IMR-90 (cell line): ENCODE measurements around the gene SSBP2. TPM values are rescaled to one million over a fixed set of nuclear protein-coding genes. Genes with fewer than 3 reads are reported as not detected.

Experiments used
- ATAC-seq: fragments of 200-7000 bp; cut with Tn5 transposase; 2 replicates; pipeline ENCODE4 v1.9.1; 2020; ENCODE audit warnings: low read depth, mild to moderate bottlenecking, moderate library complexity
- BruUV-seq: library from RNA; stranded (reverse); fragments of 400-500 nt; replicated peaks from 2 replicates; lab custom pipeline; 2021; lab: Mats Ljungman, UMichigan
- CTCF ChIA-PET: fragments of 300-600 bp; formaldehyde crosslinking; extraction: SDS; loops from one replicate; lab custom pipeline; 2021; ENCODE audit warnings: antibody characterized with exemption; lab: Yijun Ruan, JAX
- POLR2A ChIA-PET: fragments of 300-600 bp; sonication (Branson Sonifier 250); formaldehyde crosslinking; loops from one replicate; lab custom pipeline; 2022; ENCODE audit warnings: antibody characterized with exemption; ENCODE audit not compliant: unreplicated experiment; lab: Charles Lee
- DNase-seq: peaks from one replicate; pipeline ENCODE4 v3.0.0; 2013
- H2AFZ ChIP-seq: replicated peaks from 2 replicates; pipeline ENCODE3; 2013; ENCODE audit warnings: low read length, mild to moderate bottlenecking; ENCODE audit not compliant: poor library complexity
- H2AK5ac ChIP-seq: 2 replicates; pipeline ENCODE4 v1.6.1; 2013; ENCODE audit warnings: low read depth, low read length, inconsistent platforms
- H2AK9ac ChIP-seq: replicated peaks from 2 replicates; pipeline ENCODE3; 2013; ENCODE audit warnings: mild to moderate bottlenecking, low read depth, low read length, moderate library complexity; ENCODE audit not compliant: poor library complexity
- H2BK120ac ChIP-seq: 2 replicates; pipeline ENCODE4 v1.6.1; 2013; ENCODE audit warnings: low read depth, low read length, inconsistent platforms
- H2BK15ac ChIP-seq: 3 replicates; pipeline ENCODE4 v1.6.1; 2013; ENCODE audit warnings: low read depth, low read length, inconsistent platforms
- H2BK20ac ChIP-seq: 2 replicates; pipeline ENCODE4 v1.6.1; 2013; ENCODE audit warnings: low read depth, mild to moderate bottlenecking, inconsistent platforms, low read length, moderate library complexity
- H2BK5ac ChIP-seq: 2 replicates; pipeline ENCODE4 v1.6.1; 2013; ENCODE audit warnings: mild to moderate bottlenecking, low read depth, low read length, inconsistent platforms; ENCODE audit not compliant: poor library complexity, severe bottlenecking
- H3K14ac ChIP-seq: replicated peaks from 2 replicates; pipeline ENCODE4 v1.6.1; 2013; ENCODE audit warnings: low read depth, low read length, inconsistent platforms
- H3K18ac ChIP-seq: 2 replicates; pipeline ENCODE4 v1.6.1; 2013; ENCODE audit warnings: low read depth, low read length, control low read depth
- H3K23ac ChIP-seq: 2 replicates; pipeline ENCODE4 v1.6.1; 2013; ENCODE audit warnings: low read depth, low read length, inconsistent platforms
- H3K27ac ChIP-seq: 2 replicates; pipeline ENCODE4 v1.5.1; 2013; ENCODE audit warnings: mild to moderate bottlenecking, control low read depth, low read length; ENCODE audit not compliant: insufficient read depth
- H3K27me3 ChIP-seq: 2 replicates; pipeline ENCODE4 v1.6.1; 2013; ENCODE audit warnings: low read length; ENCODE audit not compliant: control insufficient read depth, insufficient read depth
- H3K36me3 ChIP-seq: 2 replicates; pipeline ENCODE4 v1.6.1; 2013; ENCODE audit warnings: low read length, mixed read lengths; ENCODE audit not compliant: control insufficient read depth, insufficient read depth
- H3K4ac ChIP-seq: 2 replicates; pipeline ENCODE4 v1.6.1; 2013; ENCODE audit warnings: low read depth, low read length, inconsistent platforms
- H3K4me1 ChIP-seq: 2 replicates; pipeline ENCODE4 v1.6.1; 2013; ENCODE audit warnings: low read length, mixed read lengths; ENCODE audit not compliant: control insufficient read depth, insufficient read depth
- H3K4me2 ChIP-seq: 2 replicates; pipeline ENCODE4 v1.6.1; 2013; ENCODE audit warnings: low read depth, mild to moderate bottlenecking, control low read depth, low read length, moderate library complexity
- H3K4me3 ChIP-seq: 2 replicates; pipeline ENCODE4 v1.5.1; 2013; ENCODE audit warnings: low read depth, mild to moderate bottlenecking, control low read depth, low read length, moderate library complexity; ENCODE audit not compliant: insufficient read depth
- H3K56ac ChIP-seq: 2 replicates; pipeline ENCODE4 v1.6.1; 2013; ENCODE audit warnings: low read length, inconsistent platforms; ENCODE audit not compliant: insufficient read depth; ENCODE audit errors: extremely low read depth
- H3K79me1 ChIP-seq, 2 experiments: 2 replicates each; pipeline ENCODE4 v1.6.1; 2013; ENCODE audit warnings: low read length in 2 of 2, inconsistent platforms in 1 of 2, low read depth in 1 of 2
- H3K9ac ChIP-seq: 2 replicates; pipeline ENCODE4 v1.6.1; 2013; ENCODE audit warnings: low read depth, low read length, control low read depth
- H3K9me1 ChIP-seq: 2 replicates; pipeline ENCODE4 v1.6.1; 2013; ENCODE audit warnings: low read length, inconsistent platforms; ENCODE audit not compliant: insufficient read depth
- H3K9me3 ChIP-seq: 2 replicates; pipeline ENCODE4 v1.6.1; 2013; ENCODE audit warnings: low read length; ENCODE audit not compliant: control insufficient read depth, insufficient read depth
- H4K20me1 ChIP-seq: 2 replicates; pipeline ENCODE4 v1.6.1; 2013; ENCODE audit warnings: low read length, inconsistent platforms; ENCODE audit not compliant: insufficient read depth
- H4K5ac ChIP-seq: 2 replicates; pipeline ENCODE4 v1.6.1; 2013; ENCODE audit warnings: mild to moderate bottlenecking, low read depth, low read length, control low read depth
- H4K8ac ChIP-seq, 2 experiments: 2 replicates each; pipeline ENCODE4 v1.6.1; 2013; ENCODE audit warnings: low read depth in 2 of 2, low read length in 2 of 2, control low read depth in 1 of 2, inconsistent platforms in 1 of 2
- H4K91ac ChIP-seq: 2 replicates; pipeline ENCODE4 v1.6.1; 2013; ENCODE audit warnings: low read depth, low read length, inconsistent platforms; ENCODE audit not compliant: insufficient read depth
- CHD1 ChIP-seq: IDR thresholded peaks from 2 replicates; pipeline ENCODE4 v1.6.1; 2012; ENCODE audit warnings: low read depth, low read length, improper control_type of control experiment
- CTCF ChIP-seq: conservative IDR thresholded peaks from 2 replicates; pipeline ENCODE4 v1.5.1; 2012; ENCODE audit warnings: mild to moderate bottlenecking, low read depth, low read length, improper control_type of control experiment
- MAZ ChIP-seq: IDR thresholded peaks from 2 replicates; pipeline ENCODE4 v1.6.1; 2012; ENCODE audit warnings: low read depth, mild to moderate bottlenecking, low read length, improper control_type of control experiment, moderate library complexity, borderline replicate concordance
- POLR2A ChIP-seq: IDR thresholded peaks from 2 replicates; pipeline ENCODE4 v1.6.1; 2012; ENCODE audit warnings: mild to moderate bottlenecking, low read depth, low read length
- SMC3 ChIP-seq: fragments of 150-350 bp; IDR thresholded peaks from 2 replicates; pipeline ENCODE4 v1.6.1; 2016; ENCODE audit warnings: low read depth, mild to moderate bottlenecking, antibody characterized with exemption, low read length, moderate library complexity
- WGBS, 2 experiments: methylation state at CpG; one replicate each; pipeline versions ENCODE4 v1.1.5 to v1.1.7; 2013; ENCODE audit warnings: missing lambda C conversion rate in 2 of 2; ENCODE audit not compliant: insufficient read length in 1 of 2; ENCODE audit errors: extremely low coverage in 2 of 2; 5-methylcytosine and 5-hydroxymethylcytosine counted together
- dilution Hi-C: fragments of 300-500 bp; cut with HindIII; formaldehyde crosslinking; loops from one replicate; pipeline ENCODE4 v1.14.3; 2018; ENCODE audit warnings: low sequenced_read_pairs; ENCODE audit not compliant: unreplicated experiment
- in situ Hi-C: fragments of 300-500 bp; cut with MboI; formaldehyde crosslinking; loops from 3 replicates; pipeline ENCODE4 v1.14.3; 2019; ENCODE audit warnings: low sequenced_read_pairs, inconsistent platforms, mixed read lengths
- intact Hi-C: fragments of 100-400 bp; cut with micrococcal nuclease; formaldehyde crosslinking; loops from 2 replicates; pipeline ENCODE4 v1.10.0; 2022
- polyA plus RNA-seq, 3 experiments: library from polyadenylated mRNA; depleted of rRNA; stranded (reverse); fragments of >200 nt; gene quantifications; 2 replicates each; pipeline ENCODE4 v1.2.3, GENCODE V29; 2012; ENCODE audit warnings: low replicate concordance in 1 of 3
- total RNA-seq: library from RNA; depleted of rRNA; stranded (reverse); fragments of >200 nt; gene quantifications from 2 replicates; pipeline ENCODE4 v1.2.3, GENCODE V29; 2012

The SSBP2 gene
- total and polyA plus RNA-seq, 2 of the 4 experiments (the other 2 are of a cell fraction), result 38.4 to 42.7 TPM

- no peak overlapping the region for H3K18ac ChIP-seq
- H2BK5ac ChIP-seq, result no peak overlapping the region
- H3K27me3 ChIP-seq, result no peaks in the 10 kb centered on the region
- ChIA-PET POLR2A (no interaction called here), CTCF (no interaction called here)
- no peak overlapping the region for H2AFZ ChIP-seq
- no peak overlapping the region for H3K4ac ChIP-seq
- in situ Hi-C loops (no loop called here), dilution Hi-C loops (no loop called here), intact Hi-C loops (no loop called here)
- H2BK120ac ChIP-seq, result no peak overlapping the region
- no peak overlapping the region for H3K4me3 ChIP-seq
- no peak overlapping the region for H4K5ac ChIP-seq
- no peaks in the 10 kb centered on the region; the same call in 1 of the 2 replicates for H3K4me1 ChIP-seq
- H4K20me1 ChIP-seq, result 0 out of 2 replicates have a peak, but pooled peaks cover 4% of the 10 kb centered on the region
- TF ChIP-seq POLR2A, result no peak
- no peak for TF ChIP-seq CHD1
- TF ChIP-seq CTCF, result no peak
- no peak for TF ChIP-seq MAZ
- TF ChIP-seq SMC3, result no peak
- H3K27ac ChIP-seq, result no peak overlapping the region
- H3K56ac ChIP-seq, result no peak overlapping the region
- no TSS peak for BruUV-seq
- no peak overlapping the region for H3K9ac ChIP-seq
- DNase-seq (no peak), ATAC-seq (no peak)
- H4K8ac ChIP-seq, result no peak overlapping the region
- peaks cover 2% of the 10 kb centered on the region; the same call in 1 of the 2 replicates for H3K36me3 ChIP-seq
- no peaks in the 10 kb centered on the region for H3K9me3 ChIP-seq
- H2BK20ac ChIP-seq, result no peak overlapping the region
- no peaks in the 10 kb centered on the region for H3K9me1 ChIP-seq
- H2BK15ac ChIP-seq, result no peak overlapping the region
- WGBS, 2 experiments, result 100% methylated on average over 1 of the region's 2 CpGs; no CpG with 5 or more reads in 1 of the 2 experiments
- peaks cover 5% of the 10 kb centered on the region in 2 experiments; a peak in 3 of 4 replicates for H3K79me1 ChIP-seq
- H3K4me2 ChIP-seq, result no peak overlapping the region
- no peak overlapping the region for H2AK5ac ChIP-seq
- H3K23ac ChIP-seq, result no peak overlapping the region
- no peak overlapping the region for H3K14ac ChIP-seq
- no peak overlapping the region for H4K91ac ChIP-seq
- no peak overlapping the region for H2AK9ac ChIP-seq
Measured at GRCh38 chr5:81694726-81695125, 56.2 kb downstream of the SSBP2 start.
